Measurements from ENCODE around the gene TRIM2.

The TRIM2 gene

DNA sequence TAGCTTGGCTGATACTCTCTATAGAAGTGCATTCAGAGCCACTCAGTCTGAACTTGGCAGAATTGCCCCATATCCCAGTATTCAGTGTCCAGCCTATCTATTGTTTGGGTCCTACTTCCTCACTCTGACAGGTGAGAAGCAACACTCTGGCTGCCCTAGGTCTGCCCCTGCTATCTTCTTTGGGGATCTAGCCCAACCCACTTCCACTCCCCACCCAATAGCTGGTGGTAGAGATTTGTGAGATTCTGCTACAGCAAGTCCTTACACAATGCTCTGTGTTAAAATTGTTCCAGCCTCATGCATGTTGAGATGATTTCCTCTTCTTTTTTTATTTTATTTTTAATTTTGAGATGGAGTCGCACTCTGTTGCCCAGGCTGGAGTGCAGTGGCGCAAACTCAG is 67.6 kb downstream of the TRIM2 start:
- in situ Hi-C loops (cut with HindIII; ENCODE audit: low sequenced_read_pairs) = no loop called here

DNA sequence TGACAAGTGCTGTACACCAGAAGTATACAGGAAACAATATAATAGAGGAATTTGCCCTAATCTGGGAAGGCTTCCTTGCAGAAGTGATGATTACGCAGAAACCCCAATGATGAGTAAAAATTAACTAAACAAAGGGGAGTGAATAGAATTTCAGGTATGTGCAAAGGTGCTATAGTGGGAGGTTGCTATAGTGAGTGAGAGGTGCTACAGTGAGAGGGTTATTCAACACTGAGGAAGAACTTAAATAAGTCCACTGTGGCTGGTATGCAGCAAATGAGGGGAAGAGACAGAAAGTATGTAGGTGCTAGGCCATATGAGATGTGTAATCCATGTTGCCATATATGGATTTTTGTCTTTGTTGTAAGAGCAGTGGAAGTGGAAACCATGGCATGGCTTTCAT is 69.5 kb downstream of the TRIM2 start:
- in situ Hi-C loops (cut with HindIII; ENCODE audit: low sequenced_read_pairs) = no loop called here

DNA sequence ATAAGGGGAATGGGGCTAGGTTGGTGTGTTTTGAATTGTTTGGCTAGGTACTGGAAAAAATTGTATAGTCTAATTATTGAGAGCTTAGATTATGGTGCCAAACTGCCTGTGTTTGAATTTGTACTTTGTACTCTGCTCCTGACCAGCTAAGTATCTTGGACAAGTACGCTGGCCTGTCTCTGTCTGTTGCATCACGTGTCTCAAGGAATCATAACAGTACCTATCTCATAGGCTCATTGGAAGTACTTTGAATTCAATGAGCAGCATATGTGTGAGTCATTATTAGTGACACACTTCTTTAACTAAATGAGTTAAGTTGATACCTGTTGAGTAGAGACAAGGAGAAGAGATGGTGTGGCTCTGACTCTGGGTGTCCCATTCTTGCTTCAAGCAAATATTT is 70.7 kb downstream of the TRIM2 start:
- in situ Hi-C loops (cut with HindIII; ENCODE audit: low sequenced_read_pairs) = no loop called here

DNA sequence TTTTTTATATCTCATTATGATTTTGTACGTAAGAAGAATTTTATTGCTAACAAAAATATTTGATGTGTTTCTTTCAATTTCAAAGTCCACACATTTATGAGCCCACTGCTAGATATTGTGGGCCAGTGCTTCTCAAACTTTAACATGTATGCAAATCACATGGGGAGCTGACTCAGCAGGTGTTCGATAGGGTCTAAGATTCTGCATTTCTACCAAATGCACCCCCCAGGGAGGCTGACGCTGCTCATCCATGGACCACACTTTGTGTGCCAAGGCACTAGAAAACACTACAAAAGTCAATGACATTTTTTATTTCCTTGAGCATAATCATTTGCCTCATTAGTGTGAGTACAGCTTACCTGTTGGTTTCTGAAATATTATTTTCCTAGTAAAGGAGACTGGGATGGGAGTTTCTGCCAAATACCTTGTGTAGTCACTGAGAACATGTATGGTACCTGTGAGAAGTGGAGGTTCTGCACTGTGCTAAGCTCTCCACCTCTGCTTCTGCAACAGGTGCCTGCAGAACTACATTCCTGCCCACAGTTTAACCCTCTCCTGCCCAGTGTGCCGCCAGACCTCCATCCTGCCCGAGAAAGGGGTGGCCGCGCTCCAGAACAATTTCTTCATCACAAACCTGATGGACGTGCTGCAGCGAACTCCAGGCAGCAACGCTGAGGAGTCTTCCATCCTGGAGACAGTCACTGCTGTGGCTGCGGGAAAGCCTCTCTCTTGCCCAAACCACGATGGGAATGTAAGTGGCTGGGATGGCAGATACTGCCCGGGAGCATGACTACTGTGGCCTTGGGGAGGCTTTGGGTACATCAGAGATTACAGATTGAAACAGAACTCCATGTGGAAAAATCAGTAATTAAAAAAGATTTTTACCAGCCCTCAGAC is 71.4 kb downstream of the TRIM2 start:
- in situ Hi-C loops (cut with HindIII; ENCODE audit: low sequenced_read_pairs) = no loop called here

DNA sequence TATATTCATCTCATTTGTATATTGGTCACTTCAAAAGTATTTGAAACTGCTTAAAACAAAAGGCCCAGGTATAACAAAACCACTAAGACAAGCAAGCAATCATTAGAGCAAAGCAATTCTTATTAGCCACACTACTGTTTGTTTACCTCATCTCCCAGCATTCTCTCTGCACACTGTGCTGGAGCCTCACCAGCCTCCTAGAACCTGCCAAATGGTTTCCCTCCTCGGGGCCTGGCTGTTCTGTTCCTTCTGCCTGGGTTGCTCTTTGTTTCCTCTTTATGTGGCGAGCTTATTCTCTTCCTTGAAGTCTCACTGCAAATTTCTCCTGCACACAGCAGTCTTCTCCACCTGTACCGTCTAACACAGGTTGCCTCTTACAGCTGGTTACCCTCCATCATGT is 72.7 kb downstream of the TRIM2 start:
- in situ Hi-C loops (cut with HindIII; ENCODE audit: low sequenced_read_pairs) = no loop called here

DNA sequence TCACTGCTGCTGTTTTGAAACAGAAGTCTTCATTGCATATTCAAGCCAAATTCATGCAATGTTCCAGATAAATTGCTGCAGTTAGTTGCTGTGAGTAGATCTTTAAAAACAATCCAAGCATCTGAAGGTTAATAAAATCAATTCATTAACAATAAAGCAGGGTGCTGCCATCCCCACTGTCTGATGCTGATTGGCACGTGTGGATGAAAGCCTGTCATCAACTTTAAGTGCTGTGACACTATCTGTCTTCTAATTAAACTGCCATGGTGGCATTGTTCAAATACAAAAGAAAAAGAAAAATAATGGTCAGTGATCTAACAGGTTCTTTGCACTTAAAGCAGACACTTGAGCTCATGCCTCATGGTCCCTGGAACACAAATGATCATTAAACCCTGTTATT is 77.2 kb downstream of the TRIM2 start:
- in situ Hi-C loops (cut with HindIII; ENCODE audit: low sequenced_read_pairs) = no loop called here

DNA sequence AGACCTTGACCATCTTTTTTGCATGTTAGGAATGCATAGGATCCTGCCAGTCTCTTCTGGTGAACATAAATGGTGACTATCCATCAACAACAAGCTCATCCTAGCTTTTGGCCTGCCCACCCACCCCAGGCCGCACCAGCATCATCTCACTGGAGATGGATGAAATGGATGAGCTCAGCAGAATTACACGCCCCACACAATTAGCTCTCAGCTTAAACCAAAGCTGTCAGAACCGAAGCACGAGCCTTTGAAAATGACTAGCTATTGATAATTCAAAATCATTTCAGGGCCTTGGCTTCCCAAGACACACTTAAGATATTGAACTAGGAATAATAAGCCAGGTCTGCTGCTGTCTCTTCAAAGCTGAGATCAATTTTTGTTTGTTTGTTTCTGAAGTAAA is 77.8 kb downstream of the TRIM2 start:
- in situ Hi-C loops (cut with HindIII; ENCODE audit: low sequenced_read_pairs) = no loop called here

DNA sequence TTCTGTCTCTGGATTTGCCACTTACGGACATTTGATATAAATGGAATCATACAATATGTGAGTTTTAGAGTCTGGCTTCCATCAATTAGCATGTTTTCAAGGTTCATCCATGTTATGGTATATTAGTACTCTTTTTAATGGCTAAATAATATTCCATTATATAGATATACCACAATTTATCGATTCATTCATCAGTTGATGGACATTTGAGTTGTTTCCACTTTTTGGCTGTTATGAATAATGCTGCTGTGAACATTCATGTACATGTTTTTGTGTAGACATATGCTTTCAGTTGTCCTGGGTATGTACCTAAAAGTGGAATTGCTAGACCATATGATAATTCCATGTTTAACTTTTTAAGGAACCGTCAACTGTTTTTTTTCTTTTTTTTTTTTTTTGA is 79.0 kb downstream of the TRIM2 start:
- in situ Hi-C loops (cut with HindIII; ENCODE audit: low sequenced_read_pairs) = no loop called here

DNA sequence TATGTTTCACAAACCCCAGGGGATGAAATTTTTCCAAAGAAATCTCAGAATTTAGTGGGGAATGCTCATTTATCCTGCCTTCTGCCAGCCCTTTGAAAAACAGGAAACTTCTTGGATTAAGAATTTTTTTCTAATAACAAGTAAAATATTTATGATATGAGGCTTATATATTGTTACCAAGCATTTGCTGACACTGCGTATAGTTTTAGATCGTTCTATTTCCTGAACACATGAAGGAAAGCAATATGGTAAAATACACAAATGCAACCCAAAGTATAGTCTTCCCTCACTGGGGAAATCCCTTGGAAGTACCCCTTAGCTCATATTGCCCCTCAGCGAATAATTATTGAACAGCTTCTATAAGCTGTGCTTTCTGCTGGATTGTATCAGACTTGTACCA is 85.9 kb downstream of the TRIM2 start:
- in situ Hi-C loops (cut with HindIII; ENCODE audit: low sequenced_read_pairs) = no loop called here

DNA sequence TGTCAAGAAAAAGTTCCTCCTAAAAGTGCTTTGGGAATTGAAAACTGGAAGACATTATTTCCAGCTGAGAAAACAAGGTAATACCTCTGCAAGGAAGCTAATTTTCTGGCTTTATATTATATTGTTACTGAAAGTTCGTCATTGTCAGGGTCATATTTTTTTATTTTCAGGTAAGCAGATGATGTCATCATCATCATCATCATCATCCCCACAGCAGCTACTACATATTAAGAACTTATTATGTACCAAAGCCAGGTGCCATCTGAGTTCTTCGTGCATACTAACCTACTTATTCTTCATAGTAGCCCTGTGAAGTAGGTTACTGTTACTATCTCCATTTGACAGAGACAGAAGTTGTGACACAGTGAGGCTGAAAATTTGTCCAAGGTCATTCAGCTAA is 87.3 kb downstream of the TRIM2 start:
- in situ Hi-C loops (cut with HindIII; ENCODE audit: low sequenced_read_pairs) = no loop called here

DNA sequence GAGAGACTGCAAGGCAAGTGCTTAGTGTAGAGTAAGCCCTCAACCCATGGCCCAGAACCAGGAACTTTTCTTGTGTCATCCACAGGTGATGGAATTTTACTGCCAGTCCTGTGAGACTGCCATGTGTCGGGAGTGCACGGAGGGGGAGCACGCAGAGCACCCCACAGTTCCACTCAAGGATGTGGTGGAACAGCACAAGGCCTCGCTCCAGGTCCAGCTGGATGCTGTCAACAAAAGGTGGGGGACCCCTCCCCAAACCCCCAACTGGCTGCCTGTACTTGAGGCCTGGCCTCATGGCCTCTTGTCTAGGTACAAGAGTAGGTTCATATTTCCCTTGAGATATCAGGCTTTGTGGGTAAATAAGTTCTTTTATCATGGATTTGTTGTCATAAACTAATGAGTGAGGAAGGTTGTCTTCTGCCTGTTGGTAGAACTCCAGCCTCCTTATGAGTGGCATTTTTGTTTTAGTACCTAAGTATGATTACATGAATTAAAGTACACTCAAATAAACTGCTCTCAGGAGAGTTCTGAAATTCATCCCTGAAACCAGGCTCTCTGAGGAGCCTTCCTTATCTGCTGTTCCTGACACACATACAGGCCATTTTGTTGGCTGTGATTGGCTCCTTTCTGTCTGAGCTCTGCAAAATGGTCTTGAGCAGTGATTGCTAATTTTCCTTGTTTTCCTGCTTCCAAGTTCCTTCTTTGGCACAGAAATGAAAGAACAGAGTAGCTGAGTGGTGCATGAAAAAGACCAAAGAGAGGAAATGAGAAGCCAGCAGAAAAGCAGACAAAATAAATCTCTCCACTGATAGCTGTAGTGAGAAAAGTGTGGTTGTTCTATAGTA is 88.9 kb downstream of the TRIM2 start:
- in situ Hi-C loops (cut with HindIII; ENCODE audit: low sequenced_read_pairs) = no loop called here

DNA sequence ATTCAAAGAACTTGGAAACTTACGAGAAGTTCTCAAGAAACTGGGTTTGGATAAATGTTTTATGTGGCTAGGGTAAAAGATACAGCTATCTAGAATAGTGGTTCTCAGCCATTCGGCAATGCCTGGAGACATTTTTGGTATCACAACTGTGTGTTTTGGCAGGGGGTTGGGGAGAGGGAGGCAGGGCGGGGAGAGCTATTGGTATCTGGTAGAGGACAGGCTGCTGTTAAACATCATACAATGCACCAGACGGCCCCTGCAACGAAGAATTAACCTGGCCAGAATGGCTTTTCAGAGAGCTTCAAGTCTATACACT is 89.5 kb downstream of the TRIM2 start:
- in situ Hi-C loops (cut with HindIII; ENCODE audit: low sequenced_read_pairs) = no loop called here

DNA sequence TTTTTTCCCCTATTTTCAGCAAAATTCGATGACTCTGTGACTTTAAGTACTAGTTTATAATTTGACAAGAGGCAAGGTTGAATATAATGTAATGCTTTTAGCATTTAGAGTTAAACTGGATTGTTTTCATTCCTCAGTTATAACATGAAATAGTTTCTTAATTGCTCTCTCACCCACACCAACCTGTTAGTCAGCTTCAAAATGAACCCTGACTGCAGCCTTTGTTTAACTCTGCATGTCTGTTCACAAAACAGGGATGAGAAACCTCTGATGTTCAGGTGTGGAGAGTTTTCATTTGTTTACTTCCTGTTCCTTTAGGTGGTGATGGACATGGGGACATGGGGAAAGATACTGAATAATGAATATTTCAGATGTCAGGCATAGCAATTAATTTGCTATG is 90.4 kb downstream of the TRIM2 start:
- in situ Hi-C loops (cut with HindIII; ENCODE audit: low sequenced_read_pairs) = no loop called here

DNA sequence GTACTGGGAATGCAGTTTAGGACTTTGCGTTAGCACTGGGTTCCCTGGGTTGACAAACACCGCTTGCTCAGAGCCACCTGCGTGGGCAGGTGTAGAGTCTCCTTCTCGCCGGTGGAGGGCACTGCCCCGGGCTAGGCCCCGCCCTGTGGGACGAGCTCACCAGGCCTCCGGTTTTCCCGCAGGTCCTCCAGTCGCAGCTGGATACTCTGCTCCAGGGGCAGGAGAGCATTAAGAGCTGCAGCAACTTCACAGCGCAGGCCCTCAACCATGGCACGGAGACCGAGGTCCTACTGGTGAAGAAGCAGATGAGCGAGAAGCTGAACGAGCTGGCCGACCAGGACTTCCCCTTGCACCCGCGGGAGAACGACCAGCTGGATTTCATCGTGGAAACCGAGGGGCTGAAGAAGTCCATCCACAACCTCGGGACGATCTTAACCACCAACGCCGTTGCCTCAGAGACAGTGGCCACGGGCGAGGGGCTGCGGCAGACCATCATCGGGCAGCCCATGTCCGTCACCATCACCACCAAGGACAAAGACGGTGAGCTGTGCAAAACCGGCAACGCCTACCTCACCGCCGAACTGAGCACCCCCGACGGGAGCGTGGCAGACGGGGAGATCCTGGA is 91.0 kb downstream of the TRIM2 start:
- in situ Hi-C loops (cut with HindIII; ENCODE audit: low sequenced_read_pairs) = no loop called here

DNA sequence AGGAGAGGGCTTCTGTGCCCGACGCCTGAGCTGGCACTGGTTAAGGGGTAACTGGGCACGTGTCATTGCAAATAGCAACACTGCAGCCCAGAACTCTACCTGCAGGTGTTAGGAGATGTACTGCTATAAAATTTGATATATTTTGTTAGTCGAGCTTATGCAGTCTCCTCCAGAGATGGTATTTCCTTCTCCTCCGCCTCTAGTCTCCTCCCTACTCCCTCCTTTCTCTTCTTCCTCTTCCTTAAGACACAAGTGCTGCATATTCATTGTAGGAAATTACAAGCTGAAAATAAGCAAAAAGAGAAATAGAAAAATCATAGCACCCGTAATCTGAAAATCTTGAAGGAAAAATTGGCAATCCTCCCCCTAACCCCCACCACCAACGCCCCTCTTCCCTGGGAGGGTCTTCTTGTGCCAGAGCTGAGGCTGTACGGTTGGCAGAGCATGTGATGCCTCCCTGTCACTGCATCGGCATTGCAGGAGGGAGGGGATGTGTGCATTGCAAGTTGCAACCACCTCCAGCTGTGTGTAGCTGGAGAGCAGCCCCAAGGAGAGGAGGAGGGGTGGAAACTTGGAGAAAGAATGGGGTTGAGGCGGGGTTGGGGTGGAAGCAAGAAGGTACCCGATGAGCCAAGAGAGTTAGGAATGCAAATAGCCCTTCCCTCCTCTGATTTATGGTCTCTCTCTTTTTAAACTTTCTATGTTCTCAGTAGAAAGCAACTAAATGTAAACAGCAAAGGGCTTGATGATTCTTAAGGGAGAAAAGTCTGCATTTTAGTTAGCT is 92.0 kb downstream of the TRIM2 start:
- in situ Hi-C loops (cut with HindIII; ENCODE audit: low sequenced_read_pairs) = no loop called here

DNA sequence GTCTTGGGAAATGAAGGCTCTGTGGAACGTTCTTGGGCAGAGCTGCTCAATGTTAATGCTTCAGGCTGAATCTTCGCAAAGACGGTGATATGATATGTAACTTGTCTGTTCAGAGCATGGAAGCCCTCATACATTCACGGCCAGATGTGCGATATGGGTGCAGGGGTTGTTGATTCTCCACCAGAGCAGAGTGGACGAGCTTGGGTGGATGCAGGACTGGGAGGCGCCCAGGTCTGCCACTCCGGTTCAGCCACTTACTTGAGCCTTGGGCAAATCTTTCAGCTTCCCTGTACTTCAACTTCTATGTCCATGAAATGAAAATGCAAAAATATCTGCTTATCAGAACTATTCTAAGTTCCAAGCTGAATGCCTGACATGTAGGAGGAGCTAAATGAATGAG is 92.9 kb downstream of the TRIM2 start:
- in situ Hi-C loops (cut with HindIII; ENCODE audit: low sequenced_read_pairs) = no loop called here

DNA sequence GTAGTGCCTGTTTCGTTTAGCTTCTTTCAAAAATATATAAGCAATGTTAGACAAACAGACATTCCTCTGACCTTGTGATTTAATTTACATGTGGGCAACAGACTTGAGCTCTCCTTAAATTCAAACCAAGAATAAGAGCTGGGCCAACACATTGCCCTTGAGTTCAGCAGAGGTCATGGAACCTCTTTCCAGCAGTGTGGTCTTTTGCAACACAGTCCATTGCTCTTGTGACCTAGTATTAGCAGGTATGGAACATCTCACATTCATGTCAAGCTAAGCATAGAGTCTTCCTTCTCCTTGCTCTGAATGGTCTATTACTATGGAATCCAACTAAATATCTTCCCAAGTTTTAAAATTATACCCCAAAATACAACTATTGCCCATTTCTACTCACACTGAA is 106.5 kb downstream of the TRIM2 start:
- in situ Hi-C loops (cut with HindIII; ENCODE audit: low sequenced_read_pairs) = no loop called here

DNA sequence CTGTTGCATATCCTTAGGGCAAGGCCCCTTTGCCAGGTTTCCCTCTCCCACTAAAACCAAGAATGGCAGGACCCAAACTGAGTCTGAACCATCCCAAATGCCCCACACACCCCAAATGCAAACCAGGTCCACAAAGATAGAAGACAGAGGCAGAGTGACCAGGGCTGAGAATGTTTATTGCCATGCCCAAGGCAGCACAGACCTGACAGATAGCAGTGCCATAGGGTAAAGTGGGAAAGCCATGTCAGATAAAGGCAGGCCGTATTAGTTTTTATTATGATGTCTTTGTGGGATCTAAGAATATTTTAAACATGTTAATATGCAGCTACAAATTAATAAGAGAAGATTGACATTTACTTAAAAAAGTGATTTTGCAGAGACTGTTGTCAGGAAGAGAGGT is 110.7 kb downstream of the TRIM2 start:
- in situ Hi-C loops (cut with HindIII; ENCODE audit: low sequenced_read_pairs) = no loop called here

DNA sequence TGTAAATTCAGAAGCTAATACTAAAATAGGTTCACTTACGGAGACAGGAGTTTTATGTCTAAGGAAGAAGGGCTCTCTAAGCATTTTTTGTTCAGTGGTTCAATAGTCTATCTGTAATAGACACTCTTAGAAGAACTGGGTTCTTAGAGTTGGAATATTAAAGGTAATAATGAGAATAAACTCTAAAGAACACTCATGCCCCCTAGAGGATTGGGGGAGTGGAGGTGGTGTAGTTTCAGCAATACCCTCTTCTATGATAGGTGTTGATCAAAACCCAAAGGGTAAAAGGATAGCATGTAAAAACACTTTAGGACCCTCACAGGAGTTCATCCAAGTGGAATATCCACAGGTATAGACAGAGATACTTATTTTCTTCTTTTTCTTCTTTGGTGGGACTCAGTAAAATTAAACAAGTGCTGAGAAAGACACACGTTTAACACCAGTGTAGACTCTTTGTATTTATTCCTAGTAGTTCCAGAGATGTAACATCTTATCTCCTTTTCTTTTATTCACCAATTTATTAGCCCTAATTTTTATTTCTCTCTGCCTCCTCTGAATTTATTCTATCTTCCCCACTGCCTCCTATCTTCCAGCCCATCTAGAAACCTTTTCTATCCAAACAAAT is 114.6 kb downstream of the TRIM2 start:
- in situ Hi-C loops (cut with HindIII; ENCODE audit: low sequenced_read_pairs) = no loop called here

DNA sequence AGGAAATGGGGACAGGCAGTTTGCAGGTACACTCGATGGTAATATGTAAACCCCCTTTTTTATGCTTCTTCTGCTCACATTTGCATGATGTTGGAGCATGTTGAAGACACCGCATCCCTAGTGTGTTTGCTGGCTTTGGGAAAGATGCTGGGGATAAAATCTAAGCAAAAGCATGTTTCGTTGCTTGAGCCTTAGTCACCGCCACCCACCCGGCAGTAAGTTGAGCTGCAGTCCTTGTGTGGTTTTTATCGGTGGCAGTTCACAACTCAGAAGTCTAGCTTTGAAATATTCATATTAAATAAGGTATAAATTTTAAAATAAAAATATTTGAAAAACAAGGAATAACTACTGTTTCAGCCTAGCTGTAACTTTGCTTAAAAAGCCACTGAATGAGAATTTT is 118.5 kb downstream of the TRIM2 start:
- in situ Hi-C loops (cut with HindIII; ENCODE audit: low sequenced_read_pairs) = no loop called here

DNA sequence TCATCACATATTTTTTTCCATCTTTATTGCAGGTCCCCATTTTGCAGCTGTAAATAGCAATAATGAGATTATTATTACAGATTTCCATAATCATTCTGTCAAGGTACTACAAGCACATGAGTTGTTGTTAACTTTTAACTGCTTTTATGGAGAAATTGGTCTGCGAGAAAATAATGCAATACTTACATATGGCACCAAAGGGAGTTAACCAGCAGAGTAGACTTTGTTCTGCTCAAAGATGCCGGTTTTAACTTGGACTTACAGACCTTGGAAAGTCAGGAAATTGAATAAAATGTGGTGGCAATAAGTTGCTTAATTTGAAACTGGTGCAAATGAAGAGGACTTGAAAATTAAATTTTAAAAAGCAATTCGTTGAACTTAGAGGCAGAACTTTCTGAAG is 119.8 kb downstream of the TRIM2 start:
- in situ Hi-C loops (cut with HindIII; ENCODE audit: low sequenced_read_pairs) = no loop called here

Measured in DLD1 (cell line).